GM23248 (cell line): Measurements from ENCODE around the gene VPS25. TPM values are rescaled to one million over a fixed set of nuclear protein-coding genes. Genes with fewer than 3 reads are reported as not detected.

Source experiments
- DNase-seq: peaks from one replicate; pipeline ENCODE4 v3.0.0-alpha.2; 2015
- H2AFZ ChIP-seq: fragments of 200-600 bp; sonication (generic); 2 replicates; pipeline ENCODE4 v1.6.1; 2016; ENCODE audit warnings: antibody characterized with exemption
- H3F3A ChIP-seq: fragments of 200-600 bp; sonication (generic); 2 replicates; pipeline ENCODE4 v1.6.1; 2016; ENCODE audit warnings: mild to moderate bottlenecking, antibody characterized with exemption, mixed run types; ENCODE audit not compliant: insufficient read depth
- H3K27ac ChIP-seq: fragments of 200-600 bp; sonication (generic); 2 replicates; pipeline ENCODE4 v1.5.1; 2016; ENCODE audit warnings: mild to moderate bottlenecking
- H3K27me3 ChIP-seq: fragments of 200-600 bp; sonication (generic); replicated peaks from 2 replicates; pipeline ENCODE4 v1.6.1; 2016; ENCODE audit warnings: mild to moderate bottlenecking; ENCODE audit not compliant: insufficient read depth
- H3K36me3 ChIP-seq: fragments of 200-600 bp; sonication (generic); 2 replicates; pipeline ENCODE4 v1.6.1; 2016; ENCODE audit warnings: low read depth, mild to moderate bottlenecking
- H3K4me1 ChIP-seq: fragments of 200-600 bp; sonication (generic); 2 replicates; pipeline ENCODE4 v1.6.1; 2016; ENCODE audit warnings: mild to moderate bottlenecking; ENCODE audit not compliant: insufficient read depth
- H3K4me2 ChIP-seq: fragments of 200-600 bp; sonication (generic); one replicate; pipeline ENCODE4 v1.6.1; 2016; ENCODE audit warnings: mild to moderate bottlenecking; ENCODE audit not compliant: unreplicated experiment
- H3K4me3 ChIP-seq: fragments of 200-600 bp; sonication (generic); 2 replicates; pipeline ENCODE4 v1.5.1; 2016; ENCODE audit warnings: mild to moderate bottlenecking
- H3K79me2 ChIP-seq: fragments of 200-600 bp; sonication (generic); 2 replicates; pipeline ENCODE4 v1.6.1; 2016; ENCODE audit warnings: mild to moderate bottlenecking; ENCODE audit not compliant: insufficient read depth
- H3K9ac ChIP-seq: fragments of 200-600 bp; sonication (generic); 2 replicates; pipeline ENCODE4 v1.6.1; 2016; ENCODE audit warnings: mild to moderate bottlenecking
- H3K9me2 ChIP-seq: fragments of 200-600 bp; sonication (generic); 2 replicates; pipeline ENCODE4 v1.6.1; 2016; ENCODE audit warnings: mixed run types, mild to moderate bottlenecking, moderate library complexity; ENCODE audit not compliant: insufficient read depth
- H3K9me3 ChIP-seq: fragments of 200-600 bp; sonication (generic); one replicate; pipeline ENCODE4 v1.6.1; 2017; ENCODE audit warnings: low read depth
- H4K20me1 ChIP-seq: fragments of 200-600 bp; sonication (generic); 2 replicates; pipeline ENCODE4 v1.6.0; 2016; ENCODE audit not compliant: insufficient read depth
- EZH2 ChIP-seq: fragments of 200-600 bp; sonication (generic); IDR thresholded peaks from 2 replicates; pipeline ENCODE4 v1.6.1; 2018; ENCODE audit warnings: antibody characterized with exemption, mild to moderate bottlenecking; ENCODE audit not compliant: insufficient read depth, poor library complexity, severe bottlenecking
- EZH2phosphoT487 ChIP-seq: fragments of 200-600 bp; sonication (generic); IDR thresholded peaks from 2 replicates; pipeline ENCODE4 v1.6.1; 2018; ENCODE audit warnings: antibody characterized with exemption, moderate library complexity, mild to moderate bottlenecking, low read depth; ENCODE audit not compliant: insufficient read depth
- WGBS, 2 experiments: methylation state at CpG; one replicate each; pipeline ENCODE4 v1.1.6; 2015 to 2017; ENCODE audit warnings: low lambda C conversion rate in 2 of 2, low coverage in 1 of 2; ENCODE audit errors: missing lambda C conversion rate in 2 of 2; 5-methylcytosine and 5-hydroxymethylcytosine counted together
- in situ Hi-C: fragments of 300-500 bp; cut with MboI; formaldehyde crosslinking; loops from 2 replicates; pipeline ENCODE4 v1.15.0; 2020
- polyA plus RNA-seq: library from polyadenylated mRNA; unstranded; fragments of >200 nt; fragmentation: Nextera tagmentation; extraction: Ambion mirVana; gene quantifications from 2 replicates; pipeline ENCODE4 v1.2.1, GENCODE V29; 2016
- total RNA-seq: library from RNA; depleted of rRNA; stranded (reverse); fragments of >200 nt; shearing (Covaris generic); gene quantifications from 2 replicates; pipeline ENCODE4 v1.2.3, GENCODE V29; 2014

VPS25 gene
- total and polyA plus RNA-seq, 2 experiments from 2014 or later: 96.0 to 103 TPM

GRCh38 chr17:42809250-42809649, 36.0 kb downstream of the VPS25 start:
- 3 to 4% methylated on average over 3 of the region's 3 CpGs for WGBS, 2 experiments
- Histone ChIP-seq H3K9me3 (no peaks in the 10 kb centered on the region), H3K9me2 (no peaks in the 10 kb centered on the region), H3F3A (peaks cover 34% of the 10 kb centered on the region), H3K4me1 (peaks cover 19% of the 10 kb centered on the region), H3K27me3 (no peaks in the 10 kb centered on the region), H3K27ac (peak overlapping the region; percentile 76), H4K20me1 (no peaks in the 10 kb centered on the region), H3K9ac (peak overlapping the region; percentile 55), H2AFZ (no peak overlapping the region), H3K36me3 (peaks cover 29% of the 10 kb centered on the region), H3K4me2 (peak overlapping the region; percentile 60), H3K79me2 (no peaks in the 10 kb centered on the region; the same call in 1 of the 2 replicates), H3K4me3 (no peak overlapping the region)
- TF ChIP-seq EZH2 (no peak), EZH2phosphoT487 (no peak)
- DNase-seq: peak; percentile 96
- in situ Hi-C loops: no loop called here

GRCh38 chr17:42814633-42815399, 41.6 kb downstream of the VPS25 start:
- Histone ChIP-seq H3K4me1 (peaks cover 33% of the 10 kb centered on the region), H3K9ac (no peak overlapping the region), H3K79me2 (peaks cover 11% of the 10 kb centered on the region), H4K20me1 (no peaks in the 10 kb centered on the region), H3K36me3 (peaks cover 72% of the 10 kb centered on the region), H3K9me2 (no peaks in the 10 kb centered on the region), H3K4me3 (no peak overlapping the region), H3K27ac (peak overlapping the region; percentile 55), H3K9me3 (no peaks in the 10 kb centered on the region), H3K4me2 (peak overlapping the region; percentile 58), H3F3A (peaks cover 71% of the 10 kb centered on the region), H2AFZ (no peak overlapping the region), H3K27me3 (no peaks in the 10 kb centered on the region)
- DNase-seq: peak; percentile 93
- WGBS, 2 experiments: 52% methylated on average over 8 of the region's 8 CpGs
- no peak for TF ChIP-seq EZH2phosphoT487
- TF ChIP-seq EZH2: no peak
- in situ Hi-C loops: no loop called here

- H3K27me3 ChIP-seq: no peaks in the 10 kb centered on the region
- H3K27ac ChIP-seq: peak overlapping the region; percentile 65
- H3K9ac ChIP-seq: peak overlapping the region; percentile 32; the same call in 1 of the 2 replicates
- WGBS, 2 experiments: 0 to 9% methylated on average over 1 of the region's 1 CpG
- H3K4me2 ChIP-seq: peak overlapping the region; percentile 30
- in situ Hi-C loops: no loop called here
- H2AFZ ChIP-seq: no peak overlapping the region
- peaks cover 67% of the 10 kb centered on the region for H3K36me3 ChIP-seq
- H3F3A ChIP-seq: peaks cover 65% of the 10 kb centered on the region
- H3K9me3 ChIP-seq: no peaks in the 10 kb centered on the region
- TF ChIP-seq EZH2 (no peak), EZH2phosphoT487 (no peak)
- peaks cover 39% of the 10 kb centered on the region for H3K4me1 ChIP-seq
- peak; percentile 51 for DNase-seq
- no peak overlapping the region for H3K4me3 ChIP-seq
- H3K79me2 ChIP-seq: peaks cover 41% of the 10 kb centered on the region
- H4K20me1 ChIP-seq: no peaks in the 10 kb centered on the region
- no peaks in the 10 kb centered on the region for H3K9me2 ChIP-seq
These were observed 44.6 kb downstream of the VPS25 start for GRCh38 chr17:42817866-42818265.

- H3K9ac ChIP-seq: peak overlapping the region; percentile 32; the same call in 1 of the 2 replicates
- peaks cover 46% of the 10 kb centered on the region for H3K79me2 ChIP-seq
- H4K20me1 ChIP-seq: no peaks in the 10 kb centered on the region
- H3K9me2 ChIP-seq: no peaks in the 10 kb centered on the region
- no peak for TF ChIP-seq EZH2
- peaks cover 62% of the 10 kb centered on the region for H3K36me3 ChIP-seq
- H3F3A ChIP-seq: peaks cover 65% of the 10 kb centered on the region
- in situ Hi-C loops: no loop called here
- no peak overlapping the region for H3K4me3 ChIP-seq
- 86 to 87% methylated on average over 5 of the region's 5 CpGs for WGBS, 2 experiments
- H3K4me2 ChIP-seq: peak overlapping the region; percentile 30
- H3K27ac ChIP-seq: peak overlapping the region; percentile 65
- peak; percentile 32 for DNase-seq
- H3K27me3 ChIP-seq: no peaks in the 10 kb centered on the region
- H3K4me1 ChIP-seq: peaks cover 45% of the 10 kb centered on the region
- H2AFZ ChIP-seq: no peak overlapping the region
- no peaks in the 10 kb centered on the region for H3K9me3 ChIP-seq
These were observed 45.1 kb downstream of the VPS25 start for GRCh38 chr17:42818379-42818778.
